Skeletal muscle satellite cell (primary cell): ENCODE measurements around the gene DPP7. TPM values are rescaled to one million over a fixed set of nuclear protein-coding genes. Genes with fewer than 3 reads are reported as not detected.

ENCODE experiments used
- small RNA-seq: library from RNA; depleted of rRNA; stranded (forward); fragments of <200 nt; gene quantifications from one replicate; pipeline ENCODE3, GENCODE V24; 2012

DPP7 gene

Small RNA genes lying within 50 kb of the gene (small RNA-seq; reads per million reads assigned to genes)
- not detected for gene RF00153
